PFSK-1 (cell line): Measurements from ENCODE around the gene HTR1B.

Experiments
- POLR2AphosphoS5 ChIP-seq: IDR thresholded peaks from 2 replicates; pipeline ENCODE4 v1.6.1; 2012; ENCODE audit warnings: low read depth, mild to moderate bottlenecking, control low read depth, low read length, moderate library complexity
- REST ChIP-seq, 2 experiments: IDR thresholded peaks; 2 replicates each; pipeline versions ENCODE4 v1.6.1 to v1.8.0; 2011 to 2012; ENCODE audit warnings: low read depth in 2 of 2, low read length in 2 of 2, control low read depth in 1 of 2, inconsistent platforms in 1 of 2, mild to moderate bottlenecking in 1 of 2, moderate library complexity in 1 of 2; ENCODE audit not compliant: insufficient read depth in 1 of 2

- TF ChIP-seq POLR2AphosphoS5 (no peak), REST (IDR thresholded peaks at IDR 0.05; ENCODE audit: insufficient read depth in 1 of 2, low read depth in 2 of 2, low read length in 2 of 2) (no peak)
Measured at GRCh38 chr6:77440206-77440976, 22.9 kb downstream of the HTR1B start.
